ENCODE data around the gene SSR3.

DNA sequence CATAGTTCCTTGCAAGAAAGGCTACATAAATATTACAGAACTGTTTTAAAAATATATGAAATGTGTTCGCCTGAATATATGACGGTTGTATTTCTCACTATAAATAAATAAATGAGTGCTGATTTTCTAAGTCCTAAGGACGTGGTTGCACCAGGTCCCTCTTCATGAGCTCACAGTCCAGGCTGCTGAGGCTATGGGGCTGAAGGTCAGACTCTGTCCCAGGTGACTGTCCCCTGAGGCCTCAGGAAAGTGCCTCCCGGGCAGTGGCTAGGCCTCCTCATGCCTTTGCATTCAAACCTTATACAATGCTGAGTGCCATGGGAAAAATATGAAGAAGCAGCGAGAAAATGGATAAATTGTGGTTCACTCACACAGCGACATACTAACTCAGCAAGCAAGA, 43.5 kb upstream of the SSR3 start:
- TF ChIP-seq, protein P1, sequence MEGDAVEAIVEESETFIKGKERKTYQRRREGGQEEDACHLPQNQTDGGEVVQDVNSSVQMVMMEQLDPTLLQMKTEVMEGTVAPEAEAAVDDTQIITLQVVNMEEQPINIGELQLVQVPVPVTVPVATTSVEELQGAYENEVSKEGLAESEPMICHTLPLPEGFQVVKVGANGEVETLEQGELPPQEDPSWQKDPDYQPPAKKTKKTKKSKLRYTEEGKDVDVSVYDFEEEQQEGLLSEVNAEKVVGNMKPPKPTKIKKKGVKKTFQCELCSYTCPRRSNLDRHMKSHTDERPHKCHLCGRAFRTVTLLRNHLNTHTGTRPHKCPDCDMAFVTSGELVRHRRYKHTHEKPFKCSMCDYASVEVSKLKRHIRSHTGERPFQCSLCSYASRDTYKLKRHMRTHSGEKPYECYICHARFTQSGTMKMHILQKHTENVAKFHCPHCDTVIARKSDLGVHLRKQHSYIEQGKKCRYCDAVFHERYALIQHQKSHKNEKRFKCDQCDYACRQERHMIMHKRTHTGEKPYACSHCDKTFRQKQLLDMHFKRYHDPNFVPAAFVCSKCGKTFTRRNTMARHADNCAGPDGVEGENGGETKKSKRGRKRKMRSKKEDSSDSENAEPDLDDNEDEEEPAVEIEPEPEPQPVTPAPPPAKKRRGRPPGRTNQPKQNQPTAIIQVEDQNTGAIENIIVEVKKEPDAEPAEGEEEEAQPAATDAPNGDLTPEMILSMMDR (conservative IDR thresholded peaks at IDR 0.05 in 1 of 2, IDR thresholded peaks at IDR 0.05 in 1 of 2; ENCODE audit: extremely low read depth in 1 of 2, insufficient read depth in 1 of 2, low read depth in 1 of 2, low read length in 2 of 2) = no peak
- TF ChIP-seq EZH2 (IDR thresholded peaks at IDR 0.05; ENCODE audit: borderline replicate concordance, low read length) = no peak
